GM19438 (cell line): ENCODE measurements around the gene POLE4.
A peak's percentile ranks its signal among the peaks of the same experiment; 100 is the strongest.

Experiments used
- ATAC-seq: cut with Tn5 transposase; IDR thresholded peaks from one replicate; pipeline ENCODE4 v1.9.1; 2021; ENCODE audit warnings: low read depth; ENCODE audit not compliant: unreplicated experiment

The POLE4 gene, protein sequence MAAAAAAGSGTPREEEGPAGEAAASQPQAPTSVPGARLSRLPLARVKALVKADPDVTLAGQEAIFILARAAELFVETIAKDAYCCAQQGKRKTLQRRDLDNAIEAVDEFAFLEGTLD

DNA sequence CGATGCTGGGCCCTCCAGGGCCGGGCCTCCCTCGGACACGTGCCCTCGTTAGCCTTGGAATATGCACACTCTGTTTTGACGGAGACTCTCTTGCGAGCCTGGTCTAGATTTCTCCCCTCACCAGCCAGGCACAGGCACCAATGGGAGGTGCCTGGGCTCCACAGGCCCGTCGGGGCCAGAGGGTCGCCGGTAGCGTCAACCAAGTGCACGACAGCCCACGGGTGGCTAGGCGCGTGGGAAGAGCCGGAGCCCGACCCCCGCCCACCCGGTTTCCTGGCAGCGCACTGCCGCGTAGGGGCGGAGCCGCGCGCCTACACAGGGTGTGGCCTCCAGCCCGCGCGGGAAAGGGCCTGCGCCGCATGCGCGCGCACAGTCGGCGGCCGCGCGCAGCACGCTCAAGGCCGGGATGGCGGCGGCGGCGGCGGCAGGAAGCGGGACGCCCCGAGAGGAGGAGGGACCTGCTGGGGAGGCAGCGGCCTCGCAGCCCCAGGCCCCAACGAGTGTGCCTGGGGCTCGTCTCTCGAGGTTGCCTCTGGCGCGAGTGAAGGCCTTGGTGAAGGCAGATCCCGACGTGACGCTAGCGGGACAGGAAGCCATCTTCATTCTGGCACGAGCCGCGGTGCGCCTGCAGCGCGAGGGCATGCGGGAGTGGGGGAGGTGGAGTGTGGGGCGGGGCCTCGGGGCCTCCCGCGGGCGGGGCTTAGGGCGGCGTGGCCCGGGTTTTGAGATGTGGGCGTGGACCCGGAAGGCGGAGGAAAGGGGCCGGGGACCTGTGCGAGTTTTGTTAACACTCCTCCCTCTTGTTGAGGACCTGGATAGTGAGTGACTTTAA lies at the start of gene POLE4:
Gene POLE4 (plus strand): TSS at position 370 of the 832 bp plus-strand sequence. CDS start 37 bp downstream, at position 407.
- peak; percentile 91 for ATAC-seq

DNA sequence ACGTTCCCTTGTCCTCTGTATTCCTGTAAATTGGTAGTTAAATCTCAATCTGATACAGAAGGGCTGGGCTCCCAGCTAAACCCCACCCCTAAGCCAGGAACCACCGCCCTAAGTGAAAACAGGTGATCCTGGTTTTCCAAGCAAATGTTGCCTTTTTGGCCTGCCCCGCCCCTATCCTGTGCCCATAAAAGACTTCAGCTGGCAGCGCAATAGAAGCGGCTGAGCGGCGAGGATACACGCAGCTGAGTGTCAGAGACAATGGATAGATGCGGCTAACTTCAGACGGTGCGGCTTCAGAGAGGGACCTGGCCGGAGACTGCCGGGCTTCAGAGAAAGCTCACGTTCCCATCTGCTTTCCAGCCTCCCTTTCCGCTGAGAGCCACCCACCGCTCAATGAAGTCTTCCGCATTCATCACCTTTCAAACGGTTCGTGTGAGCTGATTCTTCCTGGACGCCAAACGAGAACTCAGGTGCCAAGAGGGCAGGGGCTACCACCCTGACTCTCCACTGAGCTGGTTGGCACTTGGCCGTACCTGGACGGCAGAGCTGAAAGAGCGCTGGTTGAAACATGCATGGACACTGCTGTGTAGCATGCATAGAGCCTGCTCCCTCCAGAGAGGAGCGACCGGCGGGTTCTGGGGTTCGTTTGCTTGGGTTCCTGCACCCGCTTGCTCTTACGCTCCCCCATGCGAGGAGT lies 49.5 kb upstream of the POLE4 start:
- no peak for ATAC-seq

DNA sequence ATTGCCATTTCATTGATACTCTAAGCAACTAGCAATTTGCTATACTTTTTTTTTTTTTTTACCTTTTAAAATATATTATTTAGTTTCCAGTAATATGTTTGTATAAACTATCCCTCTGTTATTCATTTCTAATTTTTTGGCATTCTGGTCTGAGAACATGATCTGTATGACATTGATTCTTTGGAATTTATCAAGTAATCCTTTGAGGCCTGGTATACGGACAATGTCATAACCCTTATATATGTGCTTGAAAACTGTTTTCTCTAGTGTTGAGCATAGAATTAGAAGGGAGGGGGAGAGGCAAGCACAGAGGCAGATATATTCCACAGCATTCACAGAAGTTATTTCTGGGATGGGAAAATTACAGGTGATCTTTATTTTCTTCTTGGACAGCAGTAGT lies 48.2 kb upstream of the POLE4 start:
- no peak for ATAC-seq

DNA sequence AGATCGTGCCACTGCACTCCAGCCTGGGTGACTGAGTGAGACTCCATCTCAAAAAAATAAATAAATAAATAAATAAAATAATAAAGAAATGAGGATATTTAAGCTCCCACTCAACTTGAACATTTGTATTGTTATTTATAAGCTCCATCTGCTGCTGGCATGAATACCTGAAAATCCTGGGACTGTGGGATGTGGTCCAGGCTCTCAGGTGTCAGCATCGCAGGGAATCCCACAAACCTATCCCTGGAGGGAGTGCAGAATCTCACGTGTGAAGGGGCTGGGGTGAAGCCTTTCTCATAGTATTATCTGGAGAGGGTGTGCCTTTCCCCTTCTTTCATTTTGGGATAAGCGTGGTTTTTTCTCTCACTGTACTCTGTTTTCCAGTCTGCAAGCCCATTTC lies 47.4 kb upstream of the POLE4 start:
- no peak for ATAC-seq

DNA sequence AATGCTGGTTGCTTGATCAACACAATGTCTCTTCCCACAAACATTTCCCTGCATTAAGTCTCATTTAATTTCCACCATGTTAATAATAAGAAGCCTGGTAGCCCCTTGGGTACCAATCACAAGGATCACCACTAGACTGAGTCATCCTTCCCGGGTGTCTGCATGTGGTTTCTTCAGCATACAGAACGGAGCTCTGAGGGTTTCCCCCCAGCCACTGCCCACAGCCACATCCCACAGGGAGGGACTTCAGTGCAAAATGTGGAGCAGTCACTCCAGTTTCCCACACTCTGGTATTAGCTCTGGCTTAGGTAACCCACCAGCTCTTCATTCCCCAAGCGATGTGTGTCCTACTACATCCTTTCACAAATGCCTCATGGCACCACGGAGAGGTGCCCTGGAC lies 42.7 kb upstream of the POLE4 start:
- no peak for ATAC-seq

DNA sequence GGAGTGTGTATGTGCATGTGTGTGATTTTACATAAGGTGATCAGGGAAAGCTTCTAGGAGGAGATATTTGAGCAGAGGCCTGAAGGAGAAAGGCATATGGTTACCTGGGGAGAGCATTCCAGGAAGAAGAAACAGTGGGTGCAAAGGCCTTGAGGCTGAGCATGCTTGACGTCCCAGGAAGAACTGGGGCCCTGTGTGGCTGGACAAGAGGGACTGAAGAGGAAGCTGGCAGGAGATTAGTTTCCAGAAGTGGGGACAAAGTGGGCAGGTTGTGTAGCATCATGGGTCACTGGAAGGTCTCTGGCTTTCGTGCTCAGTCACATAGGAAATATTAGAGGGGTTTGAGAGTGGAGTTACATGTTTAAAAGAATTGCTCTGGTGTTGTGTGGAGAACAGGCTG lies 42.0 kb upstream of the POLE4 start:
- ATAC-seq = no peak

DNA sequence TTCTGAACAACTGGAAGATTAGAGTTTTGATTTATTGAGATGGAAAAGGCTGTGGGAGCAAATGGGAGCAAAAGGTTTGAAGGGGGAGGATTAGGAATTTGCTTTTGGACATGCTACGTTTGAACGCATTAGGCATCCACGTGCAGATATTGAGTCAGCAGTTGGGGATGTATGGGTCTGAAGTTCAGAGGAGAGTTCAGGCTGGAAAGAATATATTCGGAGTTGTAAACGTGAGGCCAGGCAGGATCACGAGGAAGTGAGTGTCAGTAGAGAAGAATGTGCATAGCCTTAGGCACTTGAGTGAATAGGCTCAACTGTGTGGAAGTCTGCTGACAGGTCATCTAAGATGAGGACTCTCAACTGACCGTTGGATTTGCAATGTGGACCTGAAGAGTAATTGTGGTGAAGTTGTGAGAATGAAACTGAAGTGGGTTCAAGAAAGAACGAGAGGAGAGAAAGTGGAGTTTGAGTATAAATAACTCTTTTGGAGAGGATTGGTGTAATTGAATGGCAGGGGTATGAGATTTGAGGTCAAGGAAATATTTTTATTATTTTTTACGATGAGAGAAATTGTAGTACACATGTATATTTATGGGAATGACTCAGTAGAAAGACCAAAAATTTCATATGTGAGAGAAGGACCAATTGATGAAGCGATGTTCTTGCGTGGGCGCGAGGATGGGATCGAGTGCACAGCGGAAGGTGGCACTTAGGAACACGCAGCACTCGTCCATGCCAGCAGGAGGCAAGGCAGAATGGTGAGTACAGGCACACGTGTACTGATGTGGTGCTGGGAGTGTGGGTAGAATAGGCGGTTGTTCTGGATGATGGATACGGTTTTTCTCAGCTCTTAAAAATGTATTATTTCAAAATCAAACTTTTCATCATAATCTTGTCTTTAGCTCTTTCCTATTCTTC lies 40.5 kb upstream of the POLE4 start:
- ATAC-seq = no peak

DNA sequence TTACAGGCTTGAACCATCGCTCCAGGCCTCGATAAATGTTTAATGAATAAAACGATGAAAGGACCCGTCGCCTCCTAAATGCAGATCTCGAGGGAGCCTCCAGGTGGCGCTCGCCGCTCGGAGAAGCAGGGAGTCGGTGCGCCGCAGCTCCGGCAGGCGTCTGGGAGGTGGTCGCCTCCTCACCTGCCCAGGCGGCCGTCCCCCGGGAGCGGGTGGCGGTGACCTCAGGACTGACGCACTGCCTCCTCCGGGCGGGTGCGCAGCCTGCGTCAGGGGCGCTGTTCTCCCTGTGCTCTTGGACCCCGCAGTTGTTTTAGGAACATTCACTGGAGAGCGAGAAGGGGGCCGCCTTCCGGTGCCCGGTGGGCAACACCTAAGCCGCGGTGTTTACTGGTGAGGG lies 38.6 kb upstream of the POLE4 start:
- no peak for ATAC-seq

DNA sequence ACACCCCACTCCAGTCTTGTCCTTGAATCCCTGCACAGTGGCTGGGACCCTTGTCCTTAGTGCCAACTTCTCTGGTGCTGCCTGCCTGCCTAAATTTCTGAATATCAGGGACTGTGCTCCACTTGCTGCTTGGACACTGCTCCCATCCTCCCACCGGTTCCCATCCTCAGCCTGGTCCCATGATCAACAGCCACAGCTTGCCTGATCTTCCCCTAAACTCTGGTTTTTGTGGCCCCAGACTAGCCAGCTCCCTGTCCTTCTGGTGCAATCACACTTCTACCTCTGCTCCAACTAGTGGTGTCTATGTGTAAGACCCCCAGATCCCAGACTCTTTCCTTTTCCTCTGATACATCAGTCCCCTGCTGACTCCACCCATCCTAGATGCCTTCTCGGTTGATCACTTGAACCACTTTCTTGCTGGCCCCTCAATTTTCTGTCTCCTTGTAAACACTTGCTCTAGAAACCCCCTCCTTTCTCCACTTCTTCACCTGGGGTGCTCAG lies 37.2 kb upstream of the POLE4 start:
- no peak for ATAC-seq

DNA sequence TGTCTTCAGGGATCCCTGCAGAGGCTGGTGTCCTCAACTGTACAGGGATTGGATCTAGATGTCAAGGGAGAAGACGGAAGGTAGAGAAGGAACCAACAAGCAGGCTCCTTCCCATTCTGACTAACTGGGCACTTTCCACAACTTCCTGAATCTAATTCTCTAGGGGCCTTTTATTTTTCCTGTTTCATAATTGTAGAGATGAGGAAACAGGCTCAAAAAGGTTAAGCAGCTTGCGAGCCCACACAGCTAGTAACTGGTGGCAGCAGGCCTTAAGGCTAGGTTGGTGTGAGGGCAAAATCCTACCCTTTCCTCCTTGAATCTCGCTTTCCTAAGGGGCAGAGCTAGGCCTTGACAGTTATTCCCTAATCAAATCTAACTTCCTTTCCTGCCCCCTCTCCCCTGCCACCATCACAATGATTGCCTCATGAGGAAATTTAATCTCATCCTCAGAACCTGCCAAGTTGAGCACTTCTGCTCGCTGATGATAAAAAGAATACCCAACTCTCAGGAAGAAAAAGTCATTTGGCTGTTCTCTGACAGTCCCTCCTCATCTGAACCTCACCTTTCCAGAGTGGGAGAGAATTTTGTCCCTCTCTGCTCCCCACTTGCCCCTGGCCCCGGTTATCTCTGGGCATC lies 35.7 kb upstream of the POLE4 start:
- ATAC-seq = no peak

DNA sequence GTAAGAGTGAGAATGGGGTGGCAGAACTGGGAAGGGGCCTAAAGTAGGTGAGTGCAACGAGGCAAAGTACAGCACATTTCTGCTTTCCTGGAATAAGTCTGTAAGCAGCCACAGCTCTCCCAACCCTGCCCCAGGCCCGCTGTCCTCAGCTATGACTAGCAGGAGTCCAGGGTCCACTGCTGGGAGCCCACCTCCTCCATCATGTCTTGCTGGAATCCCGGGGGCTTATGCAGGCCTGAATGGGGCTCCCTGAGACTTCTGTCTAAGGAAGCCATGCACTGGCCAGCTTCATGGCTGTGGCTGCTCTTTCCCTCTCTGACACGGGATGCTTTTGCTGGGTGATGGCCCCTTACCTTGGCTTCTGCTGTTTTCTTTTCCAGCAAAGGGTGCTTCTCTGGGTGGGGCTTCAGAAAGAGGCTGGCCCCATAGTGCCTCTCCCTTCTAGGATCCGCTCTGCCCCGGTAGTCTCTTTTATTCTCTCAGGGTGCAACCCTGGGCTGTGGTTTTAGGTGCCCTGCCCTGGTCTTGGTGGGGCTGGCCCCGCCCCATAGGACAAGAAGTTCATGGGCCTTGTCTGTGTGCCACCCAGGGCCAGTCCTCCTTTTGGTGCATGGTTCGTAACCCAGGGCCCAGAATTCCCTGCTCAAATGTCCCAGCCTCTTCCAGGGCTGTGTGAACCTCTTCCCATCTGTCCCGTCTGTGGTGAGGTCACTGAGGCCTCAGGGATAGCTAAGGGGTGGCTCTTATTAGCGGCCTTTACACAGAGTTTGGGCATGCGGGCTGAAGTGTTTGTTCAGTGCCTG lies 33.8 kb upstream of the POLE4 start:
- ATAC-seq = no peak

DNA sequence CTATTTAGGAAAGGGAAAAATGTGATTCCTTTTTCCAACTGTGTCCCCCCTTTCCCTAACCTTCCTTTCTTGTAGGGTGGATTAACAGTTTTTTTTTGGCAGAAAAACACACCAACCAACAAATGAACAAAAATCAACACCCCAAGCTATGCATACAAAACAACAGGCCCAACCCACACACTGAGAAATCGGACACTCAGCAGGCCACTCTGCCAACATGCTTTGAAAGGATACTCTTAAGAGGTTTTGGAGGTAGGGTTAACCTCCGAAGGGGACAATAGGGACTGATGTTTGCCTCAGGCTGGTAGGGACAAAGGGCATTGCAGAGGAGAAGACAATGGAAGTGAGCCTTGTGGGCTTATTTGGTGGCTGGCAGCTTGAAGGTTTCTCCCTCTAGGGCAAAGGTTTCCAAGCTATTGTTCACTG lies 33.1 kb upstream of the POLE4 start:
- ATAC-seq = no peak

DNA sequence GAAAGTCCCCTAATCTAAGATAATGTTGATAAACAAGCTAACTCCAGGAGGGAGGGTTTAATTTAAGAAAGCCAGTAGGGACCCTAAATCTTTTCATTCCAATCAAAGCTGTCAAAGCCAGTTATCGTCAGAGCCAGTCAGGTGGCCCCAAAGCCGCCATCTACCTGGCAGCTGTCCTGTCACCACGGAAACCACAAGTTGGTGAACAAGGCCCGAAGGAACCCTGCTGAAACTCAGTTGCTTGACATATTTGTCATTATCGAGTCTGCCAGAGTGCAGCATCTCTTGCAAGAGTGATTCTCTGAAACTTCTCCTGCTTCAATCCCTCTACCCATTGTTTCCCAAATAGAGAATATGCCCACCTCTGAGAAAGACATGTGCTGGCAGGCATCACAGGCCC lies 30.8 kb upstream of the POLE4 start:
- ATAC-seq = no peak

DNA sequence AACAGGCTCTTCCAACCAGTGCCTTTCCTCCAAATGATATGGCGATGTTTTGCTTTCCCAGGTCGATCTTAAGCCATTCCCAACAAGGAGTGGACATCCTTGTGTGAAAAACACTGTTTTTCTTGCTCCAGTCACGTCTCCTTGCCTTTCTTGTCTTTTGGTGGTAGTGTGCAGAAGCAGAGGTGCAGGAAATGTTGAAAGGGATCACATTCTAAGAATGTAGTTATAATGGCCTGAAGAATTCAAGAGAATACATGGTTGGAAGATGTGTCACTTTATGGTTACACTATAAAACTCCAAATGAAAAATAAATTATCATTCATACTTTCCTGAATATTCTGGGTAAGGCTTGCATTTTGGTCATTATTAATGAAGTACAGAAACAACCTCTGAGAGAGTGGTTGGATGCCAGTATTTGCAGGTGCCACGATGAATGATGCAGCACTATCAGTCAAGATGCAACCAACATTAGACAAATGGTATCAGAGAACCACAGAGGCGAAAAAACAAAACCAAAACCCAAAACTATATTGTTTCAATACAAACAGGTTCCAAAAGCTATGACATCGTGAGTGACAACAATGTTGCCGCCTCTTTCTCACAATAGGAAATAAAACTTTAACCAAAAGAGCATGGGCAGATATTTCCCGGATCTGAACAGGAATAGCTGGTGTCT lies 27.5 kb upstream of the POLE4 start:
- no peak for ATAC-seq

DNA sequence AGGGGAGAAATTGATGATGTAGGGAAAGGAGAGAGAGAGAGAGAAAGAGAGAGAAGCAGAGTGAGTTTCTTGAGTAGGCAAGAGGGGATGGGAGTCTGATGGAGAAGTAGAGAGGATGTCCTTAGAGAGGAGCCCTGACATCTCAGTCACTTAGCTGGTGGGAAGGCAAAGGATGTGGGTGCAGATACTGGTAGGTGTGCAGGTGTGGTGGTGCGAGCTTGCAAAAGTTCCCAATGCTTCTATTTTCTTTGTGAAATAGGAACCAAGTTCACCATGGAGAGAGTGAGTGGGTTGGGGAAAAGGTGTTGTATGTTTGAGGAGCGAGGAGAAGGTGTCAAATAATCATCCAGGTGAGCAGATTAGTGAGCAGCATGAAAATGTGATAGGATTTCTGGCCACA lies 26.5 kb upstream of the POLE4 start:
- ATAC-seq = no peak

DNA sequence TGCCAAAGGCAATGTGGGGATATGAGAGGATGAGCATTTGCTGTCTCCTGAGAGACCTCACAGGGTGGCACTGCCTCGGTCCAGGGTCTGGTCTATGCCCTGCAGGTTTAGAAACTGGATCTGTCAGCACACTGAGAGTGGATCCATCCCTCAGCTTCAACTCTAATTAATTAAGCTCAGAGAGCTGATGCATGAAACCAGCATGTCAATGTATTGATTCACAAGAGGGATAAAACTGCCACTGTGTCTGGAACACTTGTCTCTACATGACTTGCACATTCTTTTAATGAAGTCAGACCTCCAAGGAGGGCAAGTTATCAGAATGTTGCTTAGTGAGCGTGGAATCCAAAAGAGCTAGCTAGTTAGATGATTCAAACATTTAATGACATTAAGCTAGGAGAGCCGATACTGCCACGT lies 22.5 kb upstream of the POLE4 start:
- no peak for ATAC-seq

DNA sequence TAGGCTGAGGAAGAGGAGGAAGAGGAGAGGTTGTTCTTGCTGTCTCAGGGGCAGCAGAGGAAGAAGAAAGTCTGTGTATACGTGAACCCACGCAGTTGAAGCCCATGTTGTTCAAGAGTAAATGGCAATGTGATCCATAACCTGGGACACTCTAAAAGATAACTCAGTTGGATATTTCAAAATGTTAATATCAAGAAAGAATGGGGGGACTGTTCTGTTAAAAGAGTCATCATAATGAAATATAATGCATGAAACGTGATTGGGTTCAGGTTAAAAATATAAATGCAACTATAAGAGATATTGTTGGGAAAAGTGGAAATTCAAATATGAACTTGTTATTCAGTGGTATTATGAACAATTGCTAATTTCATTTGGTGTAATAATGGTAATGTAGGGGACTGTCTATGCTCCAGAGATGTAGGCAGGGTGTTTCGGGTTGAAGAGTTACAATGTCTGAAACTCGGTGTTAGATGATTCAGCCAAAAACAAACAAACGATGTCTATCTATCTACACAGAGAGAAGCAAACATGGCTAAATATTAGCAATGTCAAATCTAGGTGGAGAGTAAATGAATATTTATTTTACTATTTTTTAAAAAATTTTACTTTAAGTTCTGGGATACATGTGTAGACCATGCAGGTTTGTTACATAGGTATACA lies 21.1 kb upstream of the POLE4 start:
- ATAC-seq = no peak

DNA sequence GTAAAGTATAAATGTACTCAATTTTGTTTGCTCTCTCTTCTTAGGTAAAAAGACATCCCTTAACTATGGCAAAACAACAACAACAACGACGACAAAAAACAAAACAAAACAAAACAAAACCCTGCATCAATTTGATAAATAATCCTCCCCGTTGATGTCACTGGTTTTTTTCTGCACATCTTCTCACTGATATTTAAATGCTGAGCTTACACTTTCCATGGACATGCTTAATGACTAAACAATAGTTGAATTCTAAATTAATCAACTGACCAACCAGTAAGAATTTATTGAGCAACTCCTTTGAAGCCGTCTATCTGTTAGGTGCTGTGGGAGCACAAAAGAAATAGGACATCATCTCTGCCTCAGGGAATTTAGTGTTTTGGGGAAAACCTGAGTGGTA lies 20.2 kb upstream of the POLE4 start:
- no peak for ATAC-seq
